ENCODE results near the gene FRMD4A.

FRMD4A gene

DNA sequence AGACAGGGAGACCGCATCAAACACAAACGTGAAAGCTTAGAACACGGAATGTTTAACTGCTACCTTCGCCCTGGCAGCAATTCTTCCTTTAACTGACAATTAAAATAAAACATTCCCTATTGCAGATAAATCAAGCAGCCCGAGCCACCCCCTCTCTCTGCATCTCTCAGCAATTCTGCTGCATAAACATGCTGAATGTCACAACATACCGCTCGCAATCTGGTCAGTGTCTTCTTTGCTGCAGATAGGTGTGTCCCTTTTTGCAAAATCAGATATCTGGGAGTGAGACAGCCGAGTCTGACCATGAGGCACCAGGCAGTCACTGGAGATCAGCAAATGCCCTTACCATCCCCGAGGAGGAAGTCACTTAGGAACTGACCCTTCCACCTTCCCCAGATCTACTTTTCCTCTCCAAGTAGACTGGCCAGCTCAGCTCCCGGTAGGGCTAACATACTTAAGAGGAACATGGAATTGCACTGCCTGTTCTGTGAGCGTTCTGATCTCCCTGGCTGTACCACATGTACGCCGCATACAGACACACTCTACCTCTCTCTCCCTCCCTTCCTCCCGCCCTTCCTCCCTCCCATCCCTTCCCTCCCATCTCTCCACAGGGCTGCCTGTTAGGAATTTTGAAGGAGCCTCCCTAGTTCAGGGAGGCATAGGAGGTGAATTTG, at the start of gene FRMD4A:
TSS of gene FRMD4A (minus strand) at position 537 of the 674 bp plus-strand sequence.
- no peak for ATAC-seq

DNA sequence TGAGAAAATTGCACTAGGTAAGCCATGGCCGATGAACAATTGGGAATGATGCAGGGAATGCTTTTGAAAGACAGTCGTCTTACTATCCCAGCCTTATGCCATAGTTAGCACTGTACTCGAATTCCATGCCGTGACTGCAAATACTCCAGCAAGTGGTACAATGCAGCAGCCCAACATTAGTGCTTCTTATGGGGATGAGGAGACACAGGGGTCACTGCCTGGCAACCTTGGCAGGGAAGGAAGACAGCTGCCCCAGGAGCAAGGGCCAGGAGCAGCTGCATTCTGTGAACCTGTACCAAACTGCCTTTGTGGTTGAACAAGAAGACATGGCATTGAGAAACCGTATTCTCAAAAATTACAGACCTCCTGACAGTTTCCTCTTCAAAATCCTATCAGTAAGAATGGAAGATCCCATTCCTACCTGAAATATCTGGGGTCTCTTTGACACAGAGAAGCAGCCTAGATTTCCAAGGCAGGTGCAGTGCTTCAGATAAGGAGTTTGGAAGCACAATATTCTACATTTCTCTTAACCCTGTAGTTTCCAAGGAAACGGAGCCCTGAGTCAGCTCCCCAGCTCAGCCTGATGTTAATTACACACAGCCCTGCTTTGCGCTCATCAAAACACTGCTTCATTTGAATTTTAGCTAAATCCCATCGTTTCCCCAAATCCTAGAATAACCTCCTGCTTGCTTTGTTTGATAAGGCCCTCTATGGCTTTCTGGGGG, 49.0 kb upstream of the FRMD4A start:
- ATAC-seq, result no peak

DNA sequence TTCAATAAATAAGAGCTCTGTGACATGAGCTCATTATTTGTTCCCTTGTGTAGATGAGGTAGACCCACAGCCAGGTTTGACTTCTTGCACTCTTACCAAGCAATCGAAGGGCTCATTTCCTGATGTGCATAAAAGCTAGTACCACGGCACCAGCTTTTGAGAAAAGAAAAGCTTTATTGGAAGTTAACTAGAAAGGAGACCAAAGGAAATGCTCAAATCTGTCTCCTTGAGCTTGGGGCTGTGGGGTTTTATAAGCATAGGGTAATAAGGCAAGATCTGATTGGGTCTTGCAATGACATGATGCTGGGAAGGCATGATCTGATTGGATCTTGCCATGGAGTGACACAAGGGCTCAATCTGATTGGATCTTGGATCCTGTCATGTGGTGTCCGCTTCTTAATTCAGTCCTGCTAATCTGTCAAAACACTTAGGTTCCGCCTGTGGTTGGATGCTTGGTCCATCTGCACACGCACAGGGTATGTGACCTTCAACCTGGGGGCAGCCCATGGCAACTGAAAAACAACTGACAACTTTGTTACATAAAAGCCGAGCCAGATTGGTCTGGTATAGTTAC, 47.8 kb upstream of the FRMD4A start:
- no peak for ATAC-seq

DNA sequence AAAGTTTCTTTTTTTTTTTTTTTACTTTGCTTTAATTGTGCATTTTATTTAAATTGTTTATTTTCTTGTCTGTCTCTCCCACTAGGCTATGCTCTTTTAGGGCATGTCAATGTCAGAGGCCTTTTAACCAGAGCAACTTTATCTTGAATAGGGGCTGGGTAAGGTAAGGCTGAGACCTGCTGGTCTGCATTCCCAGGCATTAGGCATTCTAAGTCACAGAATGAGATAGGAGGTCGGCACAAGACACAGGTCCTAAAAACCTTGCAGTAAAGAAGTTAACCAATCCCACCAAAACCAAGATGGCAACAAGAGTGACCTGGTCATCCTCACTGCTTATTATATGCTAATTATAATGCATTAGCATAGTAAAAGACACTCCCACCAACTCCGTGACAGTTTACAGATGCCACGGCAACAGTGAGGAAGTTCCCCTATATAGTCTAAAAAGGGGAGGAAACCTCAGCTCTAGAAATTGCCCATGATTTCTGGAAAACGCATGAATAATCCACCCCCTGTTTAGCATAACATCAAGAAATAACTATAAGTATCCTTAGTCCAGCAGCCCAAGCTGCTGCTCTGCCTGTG, 47.0 kb upstream of the FRMD4A start:
- no peak for ATAC-seq

DNA sequence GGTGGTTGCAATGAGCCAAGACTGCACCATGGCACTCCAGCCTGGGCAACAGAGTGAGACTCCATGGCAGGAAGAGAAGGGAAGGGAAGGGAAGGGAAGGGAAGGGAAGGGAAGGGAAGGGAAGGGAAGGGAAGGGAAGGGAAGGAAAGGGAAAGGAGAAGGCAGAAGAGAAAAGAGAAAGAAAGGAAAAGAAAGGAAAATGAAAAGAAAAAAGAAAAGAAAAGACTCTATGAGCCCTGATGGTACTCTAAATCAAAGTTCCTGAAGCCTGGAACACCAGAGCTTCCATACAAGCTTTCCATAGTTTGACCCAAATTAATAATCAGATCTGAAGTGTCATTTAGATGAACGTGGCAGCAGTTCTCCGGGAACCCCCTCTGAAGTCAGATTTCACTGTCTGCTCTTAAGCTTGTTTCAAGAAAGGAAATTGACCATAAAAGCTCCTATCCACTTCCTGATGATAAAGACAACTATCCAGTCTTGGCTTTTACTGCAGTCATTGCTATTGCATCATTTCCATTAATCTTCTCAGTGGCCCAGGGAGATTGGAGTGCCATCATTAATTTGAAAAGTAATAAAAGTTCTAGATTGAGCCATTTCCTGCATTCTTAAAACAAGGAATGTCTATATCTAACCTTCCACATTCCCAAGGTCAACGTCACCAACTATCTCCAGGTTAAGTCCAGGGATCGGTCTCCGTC, 44.2 kb upstream of the FRMD4A start:
- no peak for ATAC-seq

DNA sequence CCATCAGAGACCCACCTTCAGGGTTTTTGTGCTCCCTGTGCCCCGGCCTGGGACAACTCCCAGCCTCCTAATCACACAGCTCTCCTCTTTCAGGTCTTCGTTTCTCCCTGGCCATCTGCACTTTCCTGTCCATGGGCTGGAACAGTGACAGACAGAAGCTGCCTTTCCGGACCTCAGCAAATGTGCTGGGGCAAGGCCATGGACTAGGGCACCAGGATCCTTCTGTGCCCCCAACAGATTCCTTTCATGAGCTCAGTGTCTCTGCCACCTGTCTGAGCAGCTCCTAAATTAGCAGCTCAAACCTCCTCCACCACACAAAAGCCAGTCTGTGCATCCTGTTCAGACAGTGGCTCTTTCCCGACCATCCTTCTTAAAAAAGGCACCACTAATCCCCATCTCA, 41.9 kb upstream of the FRMD4A start:
- ATAC-seq, result no peak

DNA sequence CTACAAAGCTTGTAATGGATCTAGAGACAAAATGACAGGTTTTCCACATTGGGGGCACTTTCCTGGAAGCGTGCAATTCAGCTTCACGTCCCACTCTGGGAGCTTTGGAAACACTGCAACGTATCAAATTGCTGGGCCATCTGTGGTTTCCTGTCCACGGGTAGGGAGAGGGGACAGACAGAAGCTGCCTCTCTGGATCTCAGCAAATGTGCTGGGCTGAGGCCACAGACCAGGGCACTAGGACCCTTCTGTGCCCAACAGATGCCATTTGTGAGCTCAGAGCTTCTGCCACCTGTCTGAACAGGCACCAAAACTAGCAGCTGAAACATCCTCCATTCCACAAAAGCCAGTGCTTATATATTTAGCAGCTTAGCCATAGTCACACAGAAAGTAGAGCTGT, 40.9 kb upstream of the FRMD4A start:
- no peak for ATAC-seq

DNA sequence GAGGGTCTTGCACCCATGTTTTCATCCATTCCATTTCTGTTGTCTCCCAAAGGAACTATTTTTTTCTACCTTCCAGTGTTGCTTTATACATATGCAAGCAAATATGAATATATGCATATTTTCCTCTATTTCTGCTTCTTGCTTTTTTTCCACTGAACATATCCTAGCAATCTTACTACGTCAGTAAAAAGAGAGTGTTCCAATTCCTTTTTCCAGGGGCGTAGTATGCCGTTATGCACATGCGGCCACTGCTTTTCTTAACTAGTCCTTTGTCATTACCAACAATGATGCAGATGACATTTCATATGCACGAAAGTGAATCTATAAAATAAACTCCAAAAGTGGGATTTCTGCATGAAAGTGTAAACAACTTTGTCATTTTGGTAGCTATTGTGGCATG, 40.2 kb upstream of the FRMD4A start:
- no peak for ATAC-seq

DNA sequence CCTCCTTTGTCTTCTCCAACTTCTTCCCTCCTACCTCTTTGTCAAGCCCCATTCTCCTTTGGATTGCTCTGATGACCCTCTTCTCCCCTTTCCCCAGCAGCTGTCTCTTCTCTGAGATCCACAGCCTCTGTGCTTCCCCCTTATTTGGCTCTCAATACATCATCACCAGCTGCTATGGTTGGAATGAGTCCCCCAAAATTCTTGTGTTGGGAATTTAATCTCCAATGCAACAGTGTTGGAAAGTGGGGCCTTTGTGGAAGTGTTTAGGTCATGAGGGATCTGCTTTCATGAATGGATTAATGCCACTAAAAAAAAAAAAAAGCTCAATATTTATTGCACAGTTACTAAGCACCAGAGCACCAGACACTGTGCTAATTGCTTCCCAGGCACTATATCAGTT, 39.2 kb upstream of the FRMD4A start:
- ATAC-seq, result no peak

DNA sequence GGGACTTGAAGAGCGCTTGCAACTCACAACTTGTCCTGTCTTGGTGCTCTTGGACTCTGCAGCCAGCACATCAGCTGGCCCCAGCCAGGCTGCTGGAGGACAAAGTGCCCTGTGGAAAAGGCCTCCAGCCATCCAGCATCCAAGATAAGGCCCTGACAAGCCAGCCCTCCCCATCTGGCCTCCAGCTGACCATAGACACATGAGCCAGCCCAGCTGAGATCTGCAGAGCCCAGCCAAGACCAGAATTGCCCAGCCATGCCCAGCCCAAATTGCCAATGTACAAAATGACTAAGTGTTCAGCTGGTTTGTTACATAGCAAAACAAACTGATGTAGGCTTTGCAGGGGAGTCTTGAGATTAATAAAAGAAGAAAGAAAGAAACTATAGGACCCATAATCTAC, 36.0 kb upstream of the FRMD4A start:
- no peak for ATAC-seq

DNA sequence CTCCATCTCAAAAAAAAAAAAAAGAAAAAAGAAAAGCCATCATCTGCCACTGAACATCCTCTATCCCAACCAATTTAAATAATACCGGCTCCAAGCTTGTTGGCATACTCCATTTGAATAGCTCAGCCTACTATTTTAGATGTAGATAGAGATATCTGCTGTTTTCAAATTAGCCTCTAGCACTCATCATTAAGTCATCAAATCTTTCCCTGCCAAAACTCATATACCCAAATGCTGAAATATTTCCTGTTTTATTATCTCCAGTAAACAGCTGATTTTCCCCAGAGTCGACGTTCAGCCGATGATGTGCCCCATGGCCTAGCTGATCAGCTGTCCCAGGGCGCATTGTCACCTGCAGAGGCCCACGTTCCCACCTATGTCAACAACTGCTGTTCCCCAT, 34.5 kb upstream of the FRMD4A start:
- ATAC-seq, result no peak

DNA sequence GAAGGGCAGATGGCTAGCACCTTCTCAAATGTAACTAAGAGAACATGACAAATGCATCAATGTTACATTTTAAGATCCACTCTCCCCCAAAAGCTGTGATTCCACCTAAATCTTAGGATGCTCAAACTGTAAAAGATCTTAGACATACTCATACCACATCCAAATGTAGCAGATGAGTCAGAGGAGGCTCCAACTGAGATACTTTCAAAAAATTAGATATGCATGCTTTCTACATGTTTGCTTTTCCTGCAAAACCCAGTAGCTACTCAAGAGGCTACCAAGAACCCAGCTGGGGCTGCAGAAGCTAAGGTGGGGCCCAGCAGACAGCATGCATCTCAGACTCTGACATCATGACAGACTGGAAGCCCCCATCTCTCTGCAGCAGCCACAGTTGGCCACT, 31.4 kb upstream of the FRMD4A start:
- no peak for ATAC-seq

DNA sequence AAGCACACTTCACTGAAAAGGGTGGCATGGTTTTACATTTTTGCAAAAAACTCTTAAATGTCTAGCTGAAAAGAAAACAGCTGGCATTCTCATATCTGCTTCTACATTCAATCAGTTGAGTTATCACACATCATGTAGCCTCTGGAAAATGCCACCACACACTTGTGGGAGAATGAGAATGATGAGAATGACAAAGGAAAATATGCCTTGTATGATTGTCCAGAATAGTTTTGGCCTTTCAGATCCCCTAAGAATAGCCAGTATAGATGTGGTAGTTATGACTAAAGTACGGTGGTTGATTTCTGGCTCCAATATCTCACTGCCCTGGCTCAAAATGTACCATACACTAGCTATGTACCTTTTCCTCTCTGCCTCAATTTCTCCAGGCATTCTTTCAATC, 30.2 kb upstream of the FRMD4A start:
- no peak for ATAC-seq

DNA sequence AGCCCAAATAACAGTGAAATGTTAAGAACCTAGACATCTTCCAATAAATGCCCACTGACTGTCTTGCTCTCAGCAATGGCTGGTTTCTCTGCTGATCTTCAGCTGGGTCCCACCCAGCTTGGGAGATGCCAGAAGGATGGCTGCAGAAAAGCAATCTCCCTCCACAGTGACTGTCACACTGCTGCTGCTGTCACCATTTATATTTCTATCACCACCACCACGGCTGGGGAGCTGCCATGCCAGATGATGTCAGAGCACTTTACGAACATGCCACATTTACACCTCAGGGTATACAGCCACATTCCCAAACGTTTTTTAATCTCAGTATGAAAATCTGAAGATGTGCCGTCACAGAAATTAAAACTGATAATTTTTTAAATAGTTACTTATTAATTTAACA, 29.8 kb upstream of the FRMD4A start:
- no peak for ATAC-seq

DNA sequence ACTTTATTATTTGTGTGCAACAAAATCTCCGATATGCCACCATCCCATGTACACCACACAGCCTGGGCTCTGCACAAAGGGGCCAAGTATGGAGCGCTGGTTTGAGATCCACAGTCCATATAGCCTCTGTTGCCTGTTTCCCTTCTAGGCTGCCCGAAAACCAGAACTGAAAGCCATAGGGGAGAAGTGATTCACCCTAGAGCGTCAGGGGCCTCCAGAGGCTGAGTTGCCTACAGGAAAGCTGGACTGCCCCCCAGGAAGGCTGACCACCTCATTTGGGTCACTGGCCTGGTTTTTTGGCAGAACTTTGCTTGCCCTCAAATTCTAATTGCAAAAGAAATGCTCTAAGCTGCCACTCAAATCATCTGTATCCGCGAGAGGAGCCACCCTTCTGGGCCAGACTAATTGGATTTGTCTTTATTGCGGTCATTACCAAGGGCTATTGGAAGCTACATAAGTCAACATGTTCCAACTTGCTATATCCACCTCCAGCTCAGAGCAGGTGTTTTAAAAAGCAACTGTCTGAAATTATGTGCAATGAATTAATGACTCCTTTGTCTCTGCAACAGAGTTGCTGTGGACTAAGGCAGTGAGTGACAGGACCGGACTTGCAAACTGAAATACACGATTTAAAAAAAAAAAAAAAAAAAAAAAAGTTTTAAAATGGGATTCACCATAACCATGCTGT, 28.3 kb upstream of the FRMD4A start:
- no peak for ATAC-seq

DNA sequence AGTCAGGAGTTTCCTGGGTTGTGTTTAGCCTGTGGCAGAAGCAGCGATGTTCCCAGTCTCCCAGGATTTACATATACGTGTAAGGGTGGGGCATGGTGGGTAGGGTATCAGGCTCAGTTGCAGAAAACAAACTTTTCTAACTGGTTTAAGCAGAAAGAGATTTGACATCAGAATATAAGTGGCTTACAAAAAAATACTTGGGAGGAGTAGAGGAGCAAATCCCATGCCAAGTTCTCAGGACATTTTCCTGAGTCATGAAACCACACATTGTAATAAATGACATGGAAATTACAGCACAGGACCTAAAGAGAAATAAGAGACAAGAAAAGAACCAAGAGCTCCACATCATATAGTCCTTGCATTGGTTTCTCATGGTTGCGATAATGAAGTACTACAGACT, 26.2 kb upstream of the FRMD4A start:
- ATAC-seq, result no peak

DNA sequence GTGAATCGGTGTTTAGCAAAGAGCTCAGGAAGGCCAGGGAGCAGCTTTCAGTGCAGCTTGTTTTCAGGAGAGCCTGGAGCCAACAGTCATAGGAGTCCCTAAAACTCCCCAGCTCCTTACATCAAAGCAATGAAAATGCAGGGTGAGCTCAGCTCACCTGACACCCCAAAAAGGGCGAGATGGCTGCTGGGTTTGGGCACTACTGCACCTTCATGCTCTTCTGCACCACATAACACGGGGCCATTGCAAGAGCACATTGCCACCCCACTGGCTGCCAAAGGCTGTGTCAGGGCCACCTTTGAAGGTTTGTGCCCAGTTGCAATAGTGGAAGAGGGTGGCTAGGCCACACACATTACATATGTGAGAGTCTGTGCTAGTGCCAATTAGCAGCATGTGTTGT, 25.0 kb upstream of the FRMD4A start:
- ATAC-seq, result no peak

DNA sequence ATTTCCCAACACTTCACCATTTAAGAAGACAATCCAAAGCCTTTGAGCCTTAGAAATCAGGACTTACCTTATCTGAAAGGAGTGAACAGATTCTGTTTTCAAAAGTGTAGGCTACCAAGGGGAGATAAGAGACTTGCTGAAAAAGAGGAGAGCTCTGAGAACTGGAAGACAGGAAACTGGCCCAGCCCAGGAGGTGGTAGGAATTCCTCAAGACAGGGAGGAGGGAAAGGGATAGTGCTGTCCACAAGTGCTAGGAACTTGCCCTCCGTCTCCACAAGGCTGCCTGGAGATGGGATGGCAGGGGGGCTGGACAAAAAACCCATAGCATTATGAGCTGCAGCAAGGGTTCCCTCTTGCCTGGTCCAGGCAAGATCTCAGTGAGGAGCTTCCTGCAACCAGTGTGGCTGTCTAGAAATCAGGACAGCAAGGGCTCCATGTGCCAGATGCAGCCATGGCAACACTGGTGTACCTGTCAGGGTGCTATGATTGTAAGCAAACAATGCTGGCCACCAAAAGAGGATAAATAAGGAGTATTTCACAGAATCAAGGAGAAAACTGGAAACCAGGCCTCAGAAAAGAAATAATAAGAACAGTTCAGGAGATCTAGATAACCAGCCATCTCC, 22.7 kb upstream of the FRMD4A start:
- no peak for ATAC-seq

DNA sequence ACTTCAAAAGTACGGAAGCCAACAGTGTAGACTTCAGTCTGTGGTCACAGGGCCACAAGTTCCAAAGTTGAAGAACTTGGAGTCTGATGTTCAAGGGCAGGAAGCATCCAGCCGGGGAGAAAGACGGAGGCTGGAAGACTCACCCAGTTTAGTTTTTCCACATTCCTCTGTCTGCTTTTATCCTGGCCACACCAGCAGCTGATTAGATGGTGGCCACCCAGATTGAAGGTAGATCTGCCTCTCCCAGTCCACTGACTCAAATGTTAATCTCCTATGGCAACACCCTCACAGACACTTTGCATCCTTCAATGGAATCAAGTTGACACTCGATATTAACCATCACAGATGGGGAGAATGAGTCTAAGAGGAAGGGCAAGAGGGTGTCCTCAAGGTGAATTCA, 19.3 kb upstream of the FRMD4A start:
- ATAC-seq, result no peak

DNA sequence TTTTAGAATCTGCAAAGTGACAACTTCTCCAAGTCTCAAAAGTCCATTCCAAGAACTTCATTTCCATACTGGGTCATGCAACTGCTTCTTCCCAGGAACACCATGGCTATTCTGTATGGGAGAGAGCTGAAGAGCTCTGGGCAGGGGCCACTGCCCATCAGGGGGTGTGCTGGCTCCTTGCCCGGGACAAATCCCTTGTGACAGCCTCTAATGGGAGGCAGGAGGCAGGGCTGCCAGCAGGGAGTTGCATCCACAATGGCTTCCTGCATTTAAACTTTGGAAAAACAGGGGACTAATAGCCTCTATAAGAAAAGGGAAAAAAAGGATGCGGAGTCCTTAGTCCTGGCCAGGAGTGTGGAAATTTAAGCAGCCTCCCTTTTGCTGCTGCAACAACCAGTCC, 18.4 kb upstream of the FRMD4A start:
- ATAC-seq, result no peak

DNA sequence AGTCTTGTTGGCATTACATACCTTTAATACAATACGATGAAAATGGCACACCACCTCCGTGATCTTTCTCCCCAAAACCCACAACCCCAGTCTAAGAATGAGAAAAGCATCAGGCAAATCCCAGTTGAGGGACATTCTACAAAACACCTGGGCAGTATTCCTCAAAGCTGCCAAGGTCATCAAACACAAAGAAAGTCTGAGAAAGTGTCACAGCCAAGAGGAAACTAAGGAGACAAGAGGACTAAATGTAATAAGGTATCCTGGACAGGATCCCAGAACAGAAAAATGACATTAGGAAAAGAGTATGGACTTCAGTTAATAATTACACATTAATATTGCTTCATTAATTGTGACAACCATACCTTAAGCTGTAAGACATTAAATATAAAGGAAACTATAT, 14.5 kb upstream of the FRMD4A start:
- ATAC-seq, result no peak

DNA sequence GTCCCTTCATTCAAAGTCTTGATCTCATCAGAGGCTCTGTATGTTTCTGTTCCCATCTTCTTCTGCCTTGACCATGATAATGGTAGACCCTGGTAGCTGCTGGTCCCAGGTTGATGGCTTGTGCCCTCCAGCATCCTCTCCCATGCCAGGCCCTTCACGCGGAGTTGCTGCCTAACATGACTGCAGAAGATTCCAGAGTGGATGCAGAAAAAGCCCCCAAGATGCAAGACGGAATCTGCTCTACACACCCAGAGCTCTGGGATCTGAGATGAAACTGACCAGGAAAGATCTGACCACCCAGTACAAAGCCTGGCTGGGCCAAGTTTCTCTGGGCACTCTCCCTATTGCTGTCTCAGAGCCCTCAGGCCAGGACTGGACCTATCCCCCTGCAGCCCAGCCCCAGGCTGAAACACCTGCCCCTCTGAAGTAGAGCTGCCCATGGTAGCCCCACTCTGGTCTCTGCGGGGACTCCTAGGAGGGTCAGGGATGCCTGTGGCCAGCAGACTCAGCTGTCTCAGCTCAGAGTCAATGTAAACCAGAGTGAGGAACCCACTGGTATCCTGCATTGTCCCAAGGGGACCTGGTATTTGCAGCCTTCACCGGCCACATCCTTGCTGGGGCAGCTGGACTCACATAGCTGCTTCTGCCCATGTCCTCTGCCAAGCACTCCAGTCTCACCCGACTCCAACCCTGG, 9.5 kb upstream of the FRMD4A start:
- ATAC-seq, result no peak
